Measurements from ENCODE around the gene CSNK1A1.
"Not testable (repeated sequence)": the region's sequence is repeated elsewhere in the genome, so short reads cannot be mapped to it uniquely, and the experiment has no call there.

Gene CSNK1A1

GRCh38 chr5:149466457-149466972 is 84.7 kb downstream of the CSNK1A1 start:
- no peak for TF ChIP-seq CTCF (IDR thresholded peaks at IDR 0.05; ENCODE audit: extremely low read depth, missing control alignments)
- no peak for DNase-seq (ENCODE audit: low spot score)

GRCh38 chr5:149464796-149465489 is 86.3 kb downstream of the CSNK1A1 start:
- no peak for TF ChIP-seq CTCF (IDR thresholded peaks at IDR 0.05; ENCODE audit: extremely low read depth, missing control alignments)
- no peak for DNase-seq (ENCODE audit: low spot score)

- DNase-seq (ENCODE audit: low spot score): not testable (repeated sequence)
These were observed 89.3 kb downstream of the CSNK1A1 start for GRCh38 chr5:149461907-149462306.

- no peak for TF ChIP-seq CTCF (IDR thresholded peaks at IDR 0.05; ENCODE audit: extremely low read depth, missing control alignments)
- DNase-seq (ENCODE audit: low spot score): no peak
These were observed 91.3 kb downstream of the CSNK1A1 start for GRCh38 chr5:149459891-149460290.

GRCh38 chr5:149457393-149457763 is 93.9 kb downstream of the CSNK1A1 start:
- no peak for DNase-seq (ENCODE audit: low spot score)
- no peak for TF ChIP-seq CTCF (IDR thresholded peaks at IDR 0.05; ENCODE audit: extremely low read depth, missing control alignments)

- DNase-seq (ENCODE audit: low spot score): no peak
- TF ChIP-seq CTCF (IDR thresholded peaks at IDR 0.05; ENCODE audit: extremely low read depth, missing control alignments): no peak
These were observed 94.4 kb downstream of the CSNK1A1 start for GRCh38 chr5:149456597-149457392.

GRCh38 chr5:149455889-149456409 is 95.3 kb downstream of the CSNK1A1 start:
- TF ChIP-seq CTCF (IDR thresholded peaks at IDR 0.05; ENCODE audit: extremely low read depth, missing control alignments): no peak
- DNase-seq (ENCODE audit: low spot score): no peak
